Spleen (tissue), 11 donors: ENCODE results near the gene TMEM14A. TPM values are rescaled to one million over a fixed set of nuclear protein-coding genes. Genes with fewer than 3 reads are reported as not detected.
"Not testable (repeated sequence)": the region's sequence is repeated elsewhere in the genome, so short reads cannot be mapped to it uniquely, and the experiment has no call there.

Source experiments
- DNase-seq: peaks from one replicate; pipeline ENCODE4 v3.0.0-alpha.2; 2020
- H3K27ac ChIP-seq, 8 donors: fragments of 200-600 bp; sonication (generic) in 7 of 8; 1 replicate in 4 of 8; 2 replicates in 4 of 8; pipeline versions ENCODE4 v1.5.0 to v1.8.0; 2016 to 2021; ENCODE audit warnings: inconsistent platforms in 4 of 8, mild to moderate bottlenecking in 4 of 8, moderate library complexity in 1 of 8
- H3K27me3 ChIP-seq, 7 donors: fragments of 200-600 bp; sonication (generic) in 6 of 7; replicated peaks in 1 of 7; 1 replicate in 4 of 7; 2 replicates in 3 of 7; pipeline versions ENCODE4 v1.5.0 to v1.8.0; 2016 to 2021; ENCODE audit warnings: inconsistent platforms in 3 of 7, mild to moderate bottlenecking in 1 of 7
- H3K36me3 ChIP-seq, 6 donors: fragments of 200-600 bp; sonication (generic) in 5 of 6; 1 replicate in 4 of 6; 2 replicates in 2 of 6; pipeline versions ENCODE4 v1.5.0 to v1.8.0; 2016 to 2021; ENCODE audit warnings: inconsistent platforms in 2 of 6
- H3K4me1 ChIP-seq, 6 donors: fragments of 200-600 bp; sonication (generic) in 5 of 6; 1 replicate in 3 of 6; 2 replicates in 3 of 6; pipeline versions ENCODE4 v1.5.0 to v1.8.0; 2016 to 2021; ENCODE audit warnings: inconsistent platforms in 3 of 6
- H3K4me3 ChIP-seq, 8 donors: fragments of 200-600 bp; sonication (generic) in 7 of 8; 1 replicate in 4 of 8; 2 replicates in 4 of 8; pipeline versions ENCODE4 v1.5.0 to v1.8.0; 2016 to 2021; ENCODE audit warnings: inconsistent platforms in 4 of 8, mild to moderate bottlenecking in 4 of 8, moderate library complexity in 2 of 8
- H3K9me3 ChIP-seq, 8 donors: fragments of 200-600 bp; sonication (generic) in 7 of 8; 1 replicate in 4 of 8; 2 replicates in 4 of 8; pipeline versions ENCODE4 v1.5.0 to v1.8.0; 2016 to 2021; ENCODE audit warnings: inconsistent platforms in 4 of 8
- POLR2A ChIP-seq, 3 donors: fragments of 450-650 bp; IDR thresholded peaks; one replicate each; pipeline ENCODE4 v1.5.1; 2017; ENCODE audit warnings: antibody characterized with exemption in 3 of 3, mild to moderate bottlenecking in 1 of 3
- POLR2AphosphoS5 ChIP-seq, 3 donors: sonication (generic); formaldehyde crosslinking; IDR thresholded peaks; one replicate each; pipeline ENCODE4 v1.5.1; 2017; ENCODE audit warnings: antibody characterized with exemption in 3 of 3
- WGBS, 5 donors: extraction: QIAGEN DNeasy Blood & Tissue Kit in 3 of 5; methylation state at CpG; one replicate each; pipeline versions ENCODE4 v1.1.5 to v1.1.7; 2013 to 2018; 5-methylcytosine and 5-hydroxymethylcytosine counted together
- intact Hi-C: fragments of 100-400 bp; cut with DNase I; formaldehyde crosslinking; loops from one replicate; pipeline ENCODE4 v1.15.0; 2023; ENCODE audit warnings: low total_unique reads
- polyA plus RNA-seq, 3 donors: library from polyadenylated mRNA; stranded (reverse); fragments of 200-250 nt; gene quantifications; one replicate each; pipeline ENCODE4 v1.2.1, GENCODE V29; 2013
- total RNA-seq, 7 donors: library from RNA; depleted of rRNA in 3 of 7; stranded (reverse); fragments of >200 nt in 3 of 7; fragmentation: NEBNext Ultra II Directional in 4 of 7; extraction: Animal tissue kit (Norgen Biotek cat#: 25700) in 4 of 7; gene quantifications; one replicate each; pipeline versions ENCODE4 v1.1.0 to v1.2.1, GENCODE V29; 2016 to 2021
- TF ChIP-seq, protein P1 (sequence below), 11 experiments: fragments of 200-600 bp in 7 of 11; fragments of 450-650 bp in 4 of 11; sonication (generic) in 4 of 11; IDR thresholded peaks in 8 of 11; conservative IDR thresholded peaks in 3 of 11; 1 replicate in 7 of 11; 2 replicates in 4 of 11; pipeline versions ENCODE4 v1.4.0 to v1.8.0; 2016 to 2021; ENCODE audit warnings: antibody characterized with exemption in 11 of 11, inconsistent platforms in 4 of 11, mild to moderate bottlenecking in 1 of 11
- donor health status: healthy with polysubstance abuse.
- donor health status: DM: no; HTN: no; CAD: no; lungs with moderate emphysema.
- donor health status: DM: no; HTN: no; CAD: no.
- donor health status: Bipolar disorder and iron deficiency.
- donor health status: healthy.
- donor health status: DM: no; HTN: no; CAD: no.
- donor health status: DM: yes; HTN: yes; CAD: no.

The TMEM14A gene
- total and polyA plus RNA-seq, 10 donors = 7.5 to 20.3 (median 12.1) TPM

DNA sequence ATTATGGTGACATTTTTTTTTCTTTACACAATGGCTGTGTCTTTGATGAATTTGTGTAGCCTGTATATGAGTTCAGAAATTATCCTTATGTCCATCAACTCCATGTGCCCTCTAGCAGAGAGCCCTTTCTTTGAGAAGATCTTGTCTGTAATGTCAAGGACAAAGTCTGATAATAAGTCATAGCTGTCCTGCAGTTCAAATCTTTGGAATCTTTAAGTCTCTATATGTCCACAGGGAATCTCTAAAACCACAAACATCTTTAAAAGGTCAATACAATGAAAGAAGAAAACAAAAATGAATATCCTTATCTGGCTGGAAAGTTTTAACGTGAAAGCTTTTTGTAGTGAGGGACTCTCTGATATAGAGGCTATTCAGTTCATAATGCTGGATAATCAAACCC, 16.9 kb upstream of the TMEM14A start:
- peaks cover 0 to 17% (median 0%) of the 10 kb centered on the region in 7 donors for H3K27me3 ChIP-seq
- TF ChIP-seq POLR2A (IDR thresholded peaks at IDR 0.05) (no peak), POLR2AphosphoS5 (IDR thresholded peaks at IDR 0.05) (no peak)
- TF ChIP-seq, protein P1, sequence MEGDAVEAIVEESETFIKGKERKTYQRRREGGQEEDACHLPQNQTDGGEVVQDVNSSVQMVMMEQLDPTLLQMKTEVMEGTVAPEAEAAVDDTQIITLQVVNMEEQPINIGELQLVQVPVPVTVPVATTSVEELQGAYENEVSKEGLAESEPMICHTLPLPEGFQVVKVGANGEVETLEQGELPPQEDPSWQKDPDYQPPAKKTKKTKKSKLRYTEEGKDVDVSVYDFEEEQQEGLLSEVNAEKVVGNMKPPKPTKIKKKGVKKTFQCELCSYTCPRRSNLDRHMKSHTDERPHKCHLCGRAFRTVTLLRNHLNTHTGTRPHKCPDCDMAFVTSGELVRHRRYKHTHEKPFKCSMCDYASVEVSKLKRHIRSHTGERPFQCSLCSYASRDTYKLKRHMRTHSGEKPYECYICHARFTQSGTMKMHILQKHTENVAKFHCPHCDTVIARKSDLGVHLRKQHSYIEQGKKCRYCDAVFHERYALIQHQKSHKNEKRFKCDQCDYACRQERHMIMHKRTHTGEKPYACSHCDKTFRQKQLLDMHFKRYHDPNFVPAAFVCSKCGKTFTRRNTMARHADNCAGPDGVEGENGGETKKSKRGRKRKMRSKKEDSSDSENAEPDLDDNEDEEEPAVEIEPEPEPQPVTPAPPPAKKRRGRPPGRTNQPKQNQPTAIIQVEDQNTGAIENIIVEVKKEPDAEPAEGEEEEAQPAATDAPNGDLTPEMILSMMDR (IDR thresholded peaks at IDR 0.05 in 8 of 11, conservative IDR thresholded peaks at IDR 0.05 in 3 of 11) = no peak
- H3K9me3 ChIP-seq = no peaks in the 10 kb centered on the region
- H3K4me1 ChIP-seq = peaks cover 0 to 18% (median 2%) of the 10 kb centered on the region in 6 donors
- intact Hi-C loops = loop anchor here (10.0 kb wide), 1 partner anchor 59 kb away; no protein-coding TSS in a partner anchor
- DNase-seq = no peak
- H3K4me3 ChIP-seq = no peak overlapping the region
- no peaks in the 10 kb centered on the region for H3K36me3 ChIP-seq
- 91 to 98% (median 95%) methylated on average over 1 of the region's 1 CpG for WGBS, 5 donors
- H3K27ac ChIP-seq = no peak overlapping the region

DNA sequence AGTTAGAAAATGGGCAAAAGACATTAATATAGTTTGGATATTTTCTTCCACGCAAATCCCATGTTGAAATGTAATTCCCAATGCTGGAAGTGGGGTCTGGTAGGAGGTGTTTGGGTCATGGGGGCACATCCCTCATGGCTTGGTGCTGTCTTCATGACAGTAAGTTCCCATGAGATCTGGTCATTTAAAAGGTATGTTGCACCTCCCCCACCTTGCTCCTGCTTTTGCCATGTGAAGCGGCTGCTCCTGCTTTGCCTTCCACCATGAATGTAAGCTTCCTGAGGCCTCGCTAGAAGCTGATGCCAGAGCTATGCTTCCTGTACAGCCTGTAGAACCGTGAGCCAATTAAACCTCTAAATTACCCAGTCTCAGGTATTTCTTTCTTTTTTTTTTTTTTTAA, 16.3 kb upstream of the TMEM14A start:
- Histone ChIP-seq H3K4me1 (peaks cover 0 to 18% (median 2%) of the 10 kb centered on the region in 6 donors), H3K27me3 (peaks cover 0 to 17% (median 0%) of the 10 kb centered on the region in 7 donors), H3K9me3 (no peaks in the 10 kb centered on the region), H3K27ac (no peak overlapping the region), H3K4me3 (no peak overlapping the region), H3K36me3 (no peaks in the 10 kb centered on the region)
- WGBS, 5 donors = 82 to 94% (median 86%) methylated on average over 4 of the region's 4 CpGs
- intact Hi-C loops = loop anchor here (10.0 kb wide), 1 partner anchor 60 kb away; no protein-coding TSS in a partner anchor
- no peak for TF ChIP-seq POLR2A (IDR thresholded peaks at IDR 0.05)
- TF ChIP-seq, protein P1 (IDR thresholded peaks at IDR 0.05 in 8 of 11, conservative IDR thresholded peaks at IDR 0.05 in 3 of 11) = no peak
- no peak for TF ChIP-seq POLR2AphosphoS5 (IDR thresholded peaks at IDR 0.05)
- no peak for DNase-seq

DNA sequence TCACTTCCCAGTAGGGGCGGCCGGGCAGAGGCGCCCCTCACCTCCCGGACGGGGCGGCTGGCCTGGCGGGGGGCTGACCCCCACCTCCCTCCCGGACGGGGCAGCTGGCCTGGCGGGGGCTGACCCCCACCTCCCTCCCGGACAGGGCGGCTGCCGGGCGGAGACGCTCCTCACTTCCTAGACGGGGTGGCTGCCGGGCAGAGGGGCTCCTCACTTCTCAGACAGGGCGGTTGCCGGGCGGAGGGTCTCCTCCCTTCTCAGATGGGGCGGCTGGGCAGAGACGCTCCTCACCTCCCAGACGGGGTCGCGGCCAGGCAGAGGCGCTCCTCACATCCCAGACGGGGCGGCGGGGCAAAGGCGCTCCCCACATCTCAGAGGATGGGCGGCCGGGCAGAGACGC, 15.0 kb upstream of the TMEM14A start:
- H3K27me3 ChIP-seq = peaks cover 0 to 17% (median 0%) of the 10 kb centered on the region in 7 donors
- not testable (repeated sequence) for H3K9me3 ChIP-seq, H3K36me3 ChIP-seq, DNase-seq, H3K27ac ChIP-seq, H3K4me3 ChIP-seq
- 87 to 99% (median 93%) methylated on average over 6 to 30 of the region's 33 CpGs for WGBS, 5 donors
- intact Hi-C loops = loop anchor here (10.0 kb wide), 1 partner anchor 61 kb away; no protein-coding TSS in a partner anchor
- peaks cover 0 to 14% (median 2%) of the 10 kb centered on the region in 6 donors for H3K4me1 ChIP-seq

DNA sequence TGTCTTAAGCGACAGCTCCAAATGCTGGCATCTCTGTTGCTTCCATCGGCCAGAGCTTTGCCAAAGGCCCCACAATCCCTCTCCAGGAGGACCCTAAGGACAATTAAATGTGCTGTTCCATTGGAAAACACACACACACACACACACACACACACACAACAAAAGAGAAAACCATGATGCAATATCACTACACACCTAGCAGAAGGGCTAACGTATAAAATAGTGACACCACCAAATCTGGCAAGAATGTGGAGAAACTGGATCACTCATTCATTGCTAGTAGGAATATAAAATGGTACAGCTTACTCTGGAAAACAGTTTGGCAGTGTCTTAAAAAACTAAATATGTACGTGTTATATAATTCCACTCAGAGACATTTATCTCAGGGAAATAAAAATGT, 13.0 kb upstream of the TMEM14A start:
- TF ChIP-seq POLR2A (IDR thresholded peaks at IDR 0.05) = no peak
- TF ChIP-seq, protein P1 (IDR thresholded peaks at IDR 0.05 in 8 of 11, conservative IDR thresholded peaks at IDR 0.05 in 3 of 11) = no peak
- no peak for TF ChIP-seq POLR2AphosphoS5 (IDR thresholded peaks at IDR 0.05)
- H3K4me3 ChIP-seq = no peak overlapping the region
- no peaks in the 10 kb centered on the region for H3K36me3 ChIP-seq
- intact Hi-C loops = loop anchor here (10.0 kb wide), 1 partner anchor 63 kb away; no protein-coding TSS in a partner anchor
- no peak for DNase-seq
- H3K9me3 ChIP-seq = no peaks in the 10 kb centered on the region
- peaks cover 0 to 13% (median 0%) of the 10 kb centered on the region in 7 donors for H3K27me3 ChIP-seq
- 84 to 93% (median 88%) methylated on average over 4 of the region's 4 CpGs for WGBS, 5 donors
- H3K27ac ChIP-seq = no peak overlapping the region
- peaks cover 0 to 3% (median under 1%) of the 10 kb centered on the region in 6 donors for H3K4me1 ChIP-seq
